K562 (cell line): ENCODE results near the gene LRRC26. TPM values are rescaled to one million over a fixed set of nuclear protein-coding genes. Genes with fewer than 3 reads are reported as not detected.
A peak's percentile ranks its signal among the peaks of the same experiment; 100 is the strongest.

ENCODE experiments used
- EGR1 ChIP-seq: fragments of 450-650 bp; conservative IDR thresholded peaks from 2 replicates; pipeline ENCODE4 v1.6.1; 2017; ENCODE audit warnings: mild to moderate bottlenecking
- EHMT2 ChIP-seq: fragments of 450-650 bp; IDR thresholded peaks from 2 replicates; pipeline ENCODE4 v1.6.1; 2018; ENCODE audit warnings: antibody characterized with exemption
- FOXP1 ChIP-seq: sonication (generic); formaldehyde crosslinking; IDR thresholded peaks from 2 replicates; pipeline ENCODE4 v1.8.0; 2022; ENCODE audit warnings: mild to moderate bottlenecking, missing genetic modification reagents
- L3MBTL2 ChIP-seq: fragments of 450-650 bp; IDR thresholded peaks from 2 replicates; pipeline ENCODE4 v1.6.1; 2016; ENCODE audit warnings: mild to moderate bottlenecking, moderate library complexity
- MAZ ChIP-seq, 2 experiments: fragments of 450-650 bp in 1 of 2; sonication (generic) in 1 of 2; formaldehyde crosslinking; IDR thresholded peaks in 1 of 2; conservative IDR thresholded peaks in 1 of 2; 2 replicates each; pipeline versions ENCODE4 v1.4.0 to v1.5.0; 2020; ENCODE audit warnings: mild to moderate bottlenecking in 1 of 2, missing genetic modification reagents in 1 of 2
- RBM14 ChIP-seq: fragments of 200-400 bp; formaldehyde crosslinking; IDR thresholded peaks from 2 replicates; pipeline ENCODE4 v1.6.1; 2018; ENCODE audit warnings: low read depth, mild to moderate bottlenecking, low read length, moderate library complexity, borderline replicate concordance; ENCODE audit not compliant: insufficient read depth
- RBM22 ChIP-seq: fragments of 200-400 bp; formaldehyde crosslinking; IDR thresholded peaks from 2 replicates; pipeline ENCODE4 v1.6.1; 2018; ENCODE audit warnings: low read length, low read depth; ENCODE audit not compliant: poor library complexity, severe bottlenecking
- SUPT5H ChIP-seq: fragments of 450-650 bp; IDR thresholded peaks from 2 replicates; pipeline ENCODE4 v1.6.1; 2016
- ZNF165 ChIP-seq: fragments of 250-450 bp; sonication (Bioruptor Pico); IDR thresholded peaks from 2 replicates; pipeline ENCODE4 v1.4.0; 2020; ENCODE audit warnings: borderline replicate concordance
- ZNF507 ChIP-seq: conservative IDR thresholded peaks from 2 replicates; pipeline ENCODE4 v1.6.1; 2017; ENCODE audit warnings: missing genetic modification characterization, missing compliant biosample characterization
- polyA plus RNA-seq, 8 experiments: library from polyadenylated mRNA; depleted of rRNA in 4 of 8; stranded (reverse) in 5 of 8; unstranded in 3 of 8; fragments of >200 nt; fragmentation: Nextera tagmentation in 2 of 8; fragmentation: Illumina TruSeq in 1 of 8; extraction: Ambion mirVana in 2 of 8; extraction: Trizol in 1 of 8; gene quantifications; 2 replicates each; pipeline versions ENCODE4 v1.2.1 to v1.2.3, GENCODE V29; 2011 to 2014; ENCODE audit warnings: inconsistent platforms in 1 of 8, missing spikeins in 1 of 8
- total RNA-seq, 7 experiments: library from RNA; depleted of rRNA in 6 of 7; stranded (reverse); fragments of >200 nt in 6 of 7; fragmentation: Illumina TruSeq in 2 of 7; extraction: Trizol in 2 of 7; gene quantifications; 2 replicates each; pipeline versions ENCODE4 v1.2.1 to v1.2.3, GENCODE V29; 2011 to 2021; ENCODE audit warnings: low replicate concordance in 1 of 7
- TF ChIP-seq, protein P1 (sequence below), 3 experiments: IDR thresholded peaks in 2 of 3; conservative IDR thresholded peaks in 1 of 3; 2 replicates each; pipeline ENCODE4 v1.5.1; 2011 to 2012; ENCODE audit warnings: low read length in 3 of 3, mild to moderate bottlenecking in 3 of 3, control low read depth in 2 of 3, improper control_type of control experiment in 1 of 3, inconsistent platforms in 1 of 3, low read depth in 1 of 3, mixed read lengths in 1 of 3, moderate library complexity in 1 of 3; ENCODE audit not compliant: insufficient read depth in 2 of 3
- TF ChIP-seq, protein P2 (sequence below): fragments of 200-400 bp; formaldehyde crosslinking; IDR thresholded peaks from 2 replicates; pipeline ENCODE4 v1.6.1; 2017; ENCODE audit warnings: mild to moderate bottlenecking, low read depth, low read length, moderate library complexity
- TF ChIP-seq, protein P3 (sequence below): sonication (generic); formaldehyde crosslinking; IDR thresholded peaks from 2 replicates; pipeline ENCODE4 v1.9.0; 2022; ENCODE audit warnings: mild to moderate bottlenecking, missing genetic modification reagents
- TF ChIP-seq, protein P4 (sequence below), 2 experiments: IDR thresholded peaks; 2 replicates each; pipeline ENCODE4 v1.6.1; 2012; ENCODE audit warnings: improper control_type of control experiment in 2 of 2, low read depth in 2 of 2, low read length in 2 of 2, borderline replicate concordance in 1 of 2

Gene LRRC26
- total and polyA plus RNA-seq, 9 of the 15 experiments (the other 6 are each of a cell fraction or from before 2014, with no cell fraction given), result not detected

DNA sequence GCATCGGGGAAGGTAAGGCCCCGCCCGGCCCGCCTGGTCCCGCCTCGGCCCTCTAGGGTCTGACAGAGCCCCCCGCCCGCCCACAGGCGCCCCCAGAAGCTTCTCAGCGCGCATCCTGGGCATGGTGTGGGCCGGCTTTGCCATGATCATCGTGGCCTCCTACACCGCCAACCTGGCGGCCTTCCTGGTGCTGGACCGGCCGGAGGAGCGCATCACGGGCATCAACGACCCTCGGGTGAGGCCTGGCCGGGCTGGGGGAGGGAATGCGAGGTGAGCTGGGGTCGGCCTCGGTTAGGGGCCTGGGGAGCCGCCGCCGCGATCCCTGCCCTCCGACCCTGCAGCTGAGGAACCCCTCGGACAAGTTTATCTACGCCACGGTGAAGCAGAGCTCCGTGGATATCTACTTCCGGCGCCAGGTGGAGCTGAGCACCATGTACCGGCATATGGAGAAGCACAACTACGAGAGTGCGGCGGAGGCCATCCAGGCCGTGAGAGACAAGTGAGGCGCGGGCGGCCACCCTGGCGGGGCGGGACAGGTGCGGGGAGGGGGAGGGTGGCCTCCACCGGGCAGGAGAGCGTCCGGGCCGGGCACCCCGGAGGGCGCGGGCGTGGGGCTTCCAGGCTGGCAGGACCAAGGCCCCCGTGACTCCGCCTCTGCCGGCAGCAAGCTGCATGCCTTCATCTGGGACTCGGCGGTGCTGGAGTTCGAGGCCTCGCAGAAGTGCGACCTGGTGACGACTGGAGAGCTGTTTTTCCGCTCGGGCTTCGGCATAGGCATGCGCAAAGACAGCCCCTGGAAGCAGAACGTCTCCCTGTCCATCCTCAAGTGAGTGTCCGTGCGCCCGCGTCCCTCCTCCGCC is 7.1 kb downstream of the LRRC26 start (continued):
- TF ChIP-seq, protein P1, sequence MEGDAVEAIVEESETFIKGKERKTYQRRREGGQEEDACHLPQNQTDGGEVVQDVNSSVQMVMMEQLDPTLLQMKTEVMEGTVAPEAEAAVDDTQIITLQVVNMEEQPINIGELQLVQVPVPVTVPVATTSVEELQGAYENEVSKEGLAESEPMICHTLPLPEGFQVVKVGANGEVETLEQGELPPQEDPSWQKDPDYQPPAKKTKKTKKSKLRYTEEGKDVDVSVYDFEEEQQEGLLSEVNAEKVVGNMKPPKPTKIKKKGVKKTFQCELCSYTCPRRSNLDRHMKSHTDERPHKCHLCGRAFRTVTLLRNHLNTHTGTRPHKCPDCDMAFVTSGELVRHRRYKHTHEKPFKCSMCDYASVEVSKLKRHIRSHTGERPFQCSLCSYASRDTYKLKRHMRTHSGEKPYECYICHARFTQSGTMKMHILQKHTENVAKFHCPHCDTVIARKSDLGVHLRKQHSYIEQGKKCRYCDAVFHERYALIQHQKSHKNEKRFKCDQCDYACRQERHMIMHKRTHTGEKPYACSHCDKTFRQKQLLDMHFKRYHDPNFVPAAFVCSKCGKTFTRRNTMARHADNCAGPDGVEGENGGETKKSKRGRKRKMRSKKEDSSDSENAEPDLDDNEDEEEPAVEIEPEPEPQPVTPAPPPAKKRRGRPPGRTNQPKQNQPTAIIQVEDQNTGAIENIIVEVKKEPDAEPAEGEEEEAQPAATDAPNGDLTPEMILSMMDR (IDR thresholded peaks at IDR 0.05 in 2 of 3, conservative IDR thresholded peaks at IDR 0.05 in 1 of 3; ENCODE audit: insufficient read depth in 2 of 3, low read depth in 1 of 3, low read length in 3 of 3), result peak in 1 of 3 experiments; percentile 20; a peak in 1 of 6 replicates
- no peak for TF ChIP-seq RBM14
- TF ChIP-seq MAZ (CRISPR knock-in tag; conservative IDR thresholded peaks at IDR 0.05 in 1 of 2, IDR thresholded peaks at IDR 0.05 in 1 of 2), result no peak
- TF ChIP-seq SUPT5H, result no peak
- TF ChIP-seq, protein P2, sequence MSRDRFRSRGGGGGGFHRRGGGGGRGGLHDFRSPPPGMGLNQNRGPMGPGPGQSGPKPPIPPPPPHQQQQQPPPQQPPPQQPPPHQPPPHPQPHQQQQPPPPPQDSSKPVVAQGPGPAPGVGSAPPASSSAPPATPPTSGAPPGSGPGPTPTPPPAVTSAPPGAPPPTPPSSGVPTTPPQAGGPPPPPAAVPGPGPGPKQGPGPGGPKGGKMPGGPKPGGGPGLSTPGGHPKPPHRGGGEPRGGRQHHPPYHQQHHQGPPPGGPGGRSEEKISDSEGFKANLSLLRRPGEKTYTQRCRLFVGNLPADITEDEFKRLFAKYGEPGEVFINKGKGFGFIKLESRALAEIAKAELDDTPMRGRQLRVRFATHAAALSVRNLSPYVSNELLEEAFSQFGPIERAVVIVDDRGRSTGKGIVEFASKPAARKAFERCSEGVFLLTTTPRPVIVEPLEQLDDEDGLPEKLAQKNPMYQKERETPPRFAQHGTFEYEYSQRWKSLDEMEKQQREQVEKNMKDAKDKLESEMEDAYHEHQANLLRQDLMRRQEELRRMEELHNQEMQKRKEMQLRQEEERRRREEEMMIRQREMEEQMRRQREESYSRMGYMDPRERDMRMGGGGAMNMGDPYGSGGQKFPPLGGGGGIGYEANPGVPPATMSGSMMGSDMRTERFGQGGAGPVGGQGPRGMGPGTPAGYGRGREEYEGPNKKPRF, result no peak
- TF ChIP-seq L3MBTL2, result peak; percentile 61; the same call in 1 of the 2 replicates
- TF ChIP-seq RBM22, result no peak
- no peak for TF ChIP-seq ZNF507
- TF ChIP-seq, protein P3, sequence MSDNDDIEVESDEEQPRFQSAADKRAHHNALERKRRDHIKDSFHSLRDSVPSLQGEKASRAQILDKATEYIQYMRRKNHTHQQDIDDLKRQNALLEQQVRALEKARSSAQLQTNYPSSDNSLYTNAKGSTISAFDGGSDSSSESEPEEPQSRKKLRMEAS (CRISPR knock-in tag), result no peak
- TF ChIP-seq, protein P4, sequence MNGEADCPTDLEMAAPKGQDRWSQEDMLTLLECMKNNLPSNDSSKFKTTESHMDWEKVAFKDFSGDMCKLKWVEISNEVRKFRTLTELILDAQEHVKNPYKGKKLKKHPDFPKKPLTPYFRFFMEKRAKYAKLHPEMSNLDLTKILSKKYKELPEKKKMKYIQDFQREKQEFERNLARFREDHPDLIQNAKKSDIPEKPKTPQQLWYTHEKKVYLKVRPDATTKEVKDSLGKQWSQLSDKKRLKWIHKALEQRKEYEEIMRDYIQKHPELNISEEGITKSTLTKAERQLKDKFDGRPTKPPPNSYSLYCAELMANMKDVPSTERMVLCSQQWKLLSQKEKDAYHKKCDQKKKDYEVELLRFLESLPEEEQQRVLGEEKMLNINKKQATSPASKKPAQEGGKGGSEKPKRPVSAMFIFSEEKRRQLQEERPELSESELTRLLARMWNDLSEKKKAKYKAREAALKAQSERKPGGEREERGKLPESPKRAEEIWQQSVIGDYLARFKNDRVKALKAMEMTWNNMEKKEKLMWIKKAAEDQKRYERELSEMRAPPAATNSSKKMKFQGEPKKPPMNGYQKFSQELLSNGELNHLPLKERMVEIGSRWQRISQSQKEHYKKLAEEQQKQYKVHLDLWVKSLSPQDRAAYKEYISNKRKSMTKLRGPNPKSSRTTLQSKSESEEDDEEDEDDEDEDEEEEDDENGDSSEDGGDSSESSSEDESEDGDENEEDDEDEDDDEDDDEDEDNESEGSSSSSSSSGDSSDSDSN (IDR thresholded peaks at IDR 0.05; ENCODE audit: borderline replicate concordance in 1 of 2, low read depth in 2 of 2, low read length in 2 of 2), result no peak
- TF ChIP-seq FOXP1, result no peak
- TF ChIP-seq ZNF165 (CRISPR knock-in tag), result no peak
- no peak for TF ChIP-seq EHMT2
- TF ChIP-seq EGR1, result no peak
